Calu3 (cell line): ENCODE results near the gene CRELD1. TPM values are rescaled to one million over a fixed set of nuclear protein-coding genes. Genes with fewer than 3 reads are reported as not detected.

Experiments
- BruUV-seq: library from RNA; stranded (reverse); fragments of 400-500 nt; replicated peaks from 2 replicates; lab custom pipeline; 2021; lab: Mats Ljungman, UMichigan
- CTCF ChIA-PET: fragments of 300-600 bp; sonication (Branson Sonifier 250); formaldehyde crosslinking; loops from one replicate; lab custom pipeline; 2022; ENCODE audit warnings: antibody characterized with exemption; lab: Charles Lee
- DNase-seq: peaks from one replicate; pipeline ENCODE4 v3.0.0; 2022
- H3K27ac Mint-ChIP-seq: one replicate; pipeline ENCODE4 v1.8.0; 2022; ENCODE audit warnings: mixed read lengths; ENCODE audit not compliant: unreplicated experiment
- H3K27me3 Mint-ChIP-seq: one replicate; pipeline ENCODE4 v1.8.0; 2022; ENCODE audit warnings: mixed read lengths; ENCODE audit not compliant: unreplicated experiment
- H3K36me3 Mint-ChIP-seq: one replicate; pipeline ENCODE4 v1.8.0; 2022; ENCODE audit warnings: mild to moderate bottlenecking, moderate library complexity, mixed read lengths; ENCODE audit not compliant: insufficient read depth, unreplicated experiment
- H3K4me1 Mint-ChIP-seq: one replicate; pipeline ENCODE4 v1.8.0; 2022; ENCODE audit warnings: mild to moderate bottlenecking, low read depth, mixed read lengths; ENCODE audit not compliant: unreplicated experiment
- H3K4me3 Mint-ChIP-seq: one replicate; pipeline ENCODE4 v1.8.0; 2022; ENCODE audit warnings: mild to moderate bottlenecking, low read depth, moderate library complexity, mixed read lengths; ENCODE audit not compliant: unreplicated experiment
- H3K9me3 Mint-ChIP-seq: one replicate; pipeline ENCODE4 v1.8.0; 2022; ENCODE audit warnings: low read depth, mixed read lengths; ENCODE audit not compliant: unreplicated experiment
- CTCF ChIP-seq: fragments of 200-600 bp; IDR thresholded peaks from one replicate; pipeline ENCODE4 v1.8.0; 2022; ENCODE audit warnings: antibody characterized with exemption; ENCODE audit not compliant: unreplicated experiment
- intact Hi-C: fragments of 100-400 bp; cut with micrococcal nuclease; formaldehyde crosslinking; loops from one replicate; pipeline ENCODE4 v1.10.0; 2022; ENCODE audit not compliant: unreplicated experiment
- total RNA-seq: library from RNA; stranded (reverse); gene quantifications from 2 replicates; pipeline ENCODE4 v1.2.3, GENCODE V29; 2022

CRELD1 gene
- total RNA-seq, 1 experiment from 2014 or later = 25.4 TPM

GRCh38 chr3:9948586-9948985, 15.0 kb downstream of the CRELD1 start:
- Mint-ChIP-seq H3K27ac (no peak overlapping the region), H3K27me3 (no peaks in the 10 kb centered on the region), H3K9me3 (no peaks in the 10 kb centered on the region), H3K4me3 (no peak overlapping the region), H3K36me3 (peaks cover 39% of the 10 kb centered on the region), H3K4me1 (no peaks in the 10 kb centered on the region)
- CTCF ChIA-PET = no interaction called here
- intact Hi-C loops = no loop called here
- no TSS peak for BruUV-seq
- DNase-seq = no peak
- TF ChIP-seq CTCF = no peak

- Mint-ChIP-seq H3K27me3 (no peaks in the 10 kb centered on the region), H3K9me3 (no peaks in the 10 kb centered on the region), H3K4me3 (no peak overlapping the region), H3K4me1 (no peaks in the 10 kb centered on the region), H3K36me3 (peaks cover 39% of the 10 kb centered on the region), H3K27ac (no peak overlapping the region)
- intact Hi-C loops = no loop called here
- BruUV-seq = no TSS peak
- no peak for DNase-seq
- no peak for TF ChIP-seq CTCF
- CTCF ChIA-PET = no interaction called here
These were observed 15.5 kb downstream of the CRELD1 start for GRCh38 chr3:9949115-9949514.

DNA sequence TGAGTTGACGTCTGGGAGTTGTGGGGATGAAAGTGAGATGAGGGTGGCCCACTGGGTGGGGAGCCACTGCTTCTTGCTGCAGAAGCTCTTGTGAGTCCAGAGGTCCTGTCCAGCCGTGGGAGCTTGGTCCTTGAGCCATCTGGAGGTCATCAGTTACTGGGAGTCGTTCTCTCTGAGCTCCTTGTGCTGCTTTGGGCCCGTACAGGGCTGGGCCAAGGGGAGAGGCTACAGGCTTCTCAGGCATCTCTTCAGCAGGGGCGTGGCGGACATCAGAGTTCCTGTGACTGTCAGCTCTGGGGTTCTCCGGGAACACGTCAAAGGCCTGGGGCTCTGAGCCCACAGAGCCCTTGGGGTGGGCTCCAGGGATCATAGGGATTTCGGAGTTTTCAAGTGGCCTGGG, 16.0 kb downstream of the CRELD1 start:
- intact Hi-C loops = no loop called here
- no peak for DNase-seq
- Mint-ChIP-seq H3K4me3 (no peak overlapping the region), H3K27ac (no peak overlapping the region), H3K4me1 (peaks cover 4% of the 10 kb centered on the region), H3K27me3 (no peaks in the 10 kb centered on the region), H3K9me3 (no peaks in the 10 kb centered on the region), H3K36me3 (peaks cover 39% of the 10 kb centered on the region)
- no TSS peak for BruUV-seq
- CTCF ChIA-PET = no interaction called here
- no peak for TF ChIP-seq CTCF

- BruUV-seq = no TSS peak
- CTCF ChIA-PET = no interaction called here
These were observed 17.5 kb downstream of the CRELD1 start for GRCh38 chr3:9951126-9951525.

More at GRCh38 chr3:9951126-9951525, 17.5 kb downstream of the CRELD1 start:
- no peak overlapping the region for H3K4me3 Mint-ChIP-seq
- DNase-seq = no peak
- peaks cover 29% of the 10 kb centered on the region for H3K36me3 Mint-ChIP-seq
- no peaks in the 10 kb centered on the region for H3K27me3 Mint-ChIP-seq
- intact Hi-C loops = no loop called here
- H3K4me1 Mint-ChIP-seq = peaks cover 13% of the 10 kb centered on the region
- H3K27ac Mint-ChIP-seq = no peak overlapping the region
- no peaks in the 10 kb centered on the region for H3K9me3 Mint-ChIP-seq
- TF ChIP-seq CTCF = no peak
